Sciatic nerve (tissue), 2 donors: Measurements from ENCODE around the gene GAREM1. TPM values are rescaled to one million over a fixed set of nuclear protein-coding genes. Genes with fewer than 3 reads are reported as not detected.
A peak's percentile ranks its signal among the peaks of the same experiment; 100 is the strongest.

Source experiments
- ATAC-seq: fragments of 200-7000 bp; cut with Tn5 transposase; one replicate; pipeline ENCODE4 v1.9.1; 2020; ENCODE audit warnings: mild to moderate bottlenecking, moderate library complexity
- DNase-seq: peaks from one replicate; pipeline ENCODE4 v3.0.0-alpha.2; 2020; ENCODE audit warnings: low spot score
- intact Hi-C: fragments of 100-400 bp; cut with DNase I; formaldehyde crosslinking; loops from one replicate; pipeline ENCODE4 v1.14.2; 2022
- total RNA-seq: library from RNA; stranded (reverse); fragmentation: NEBNext Ultra II Directional; extraction: Animal tissue kit (Norgen Biotek cat#: 25700); gene quantifications from one replicate; pipeline ENCODE4 v1.2.1, GENCODE V29; 2021
- donor health status: DM: no; HTN: no; CAD: no.
- donor health status: DM: no; HTN: no; CAD: no.

Gene GAREM1
- total RNA-seq, 1 donor from 2014 or later = 29.9 TPM

- intact Hi-C loops = no loop called here
- DNase-seq (no peak), ATAC-seq (no peak)
These were observed 88.9 kb downstream of the GAREM1 start for GRCh38 chr18:32381761-32382160.

GRCh38 chr18:32380559-32380958 is 90.1 kb downstream of the GAREM1 start:
- DNase-seq (no peak), ATAC-seq (no peak)
- intact Hi-C loops = no loop called here

- DNase-seq (no peak), ATAC-seq (no peak)
- intact Hi-C loops = no loop called here
These were observed 90.8 kb downstream of the GAREM1 start for GRCh38 chr18:32379891-32380290.

- intact Hi-C loops = no loop called here
- ATAC-seq = peak; percentile 18
- no peak for DNase-seq
These were observed 92.0 kb downstream of the GAREM1 start for GRCh38 chr18:32378705-32379104.

- ATAC-seq = peak; percentile 24
- intact Hi-C loops = no loop called here
- DNase-seq = no peak
These were observed 96.7 kb downstream of the GAREM1 start for GRCh38 chr18:32373995-32374394.

DNA sequence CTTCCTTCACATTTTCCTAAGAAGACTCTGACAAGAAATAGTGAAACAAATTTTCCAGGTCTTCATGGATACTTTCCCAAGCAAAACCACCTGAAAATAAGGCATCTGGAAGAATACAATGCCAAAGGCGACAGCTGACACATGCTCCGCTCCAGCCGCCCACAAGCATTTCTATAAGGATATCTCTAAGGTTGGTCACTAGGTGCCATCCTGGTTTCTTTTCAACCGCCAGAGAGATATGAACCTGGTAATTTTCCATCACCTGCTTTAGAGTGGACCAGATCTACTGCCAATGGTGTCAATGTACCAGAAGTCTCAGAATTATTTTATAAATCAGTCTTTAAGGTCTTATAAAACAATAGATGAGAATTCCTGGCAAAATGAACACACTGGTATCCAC is 97.2 kb downstream of the GAREM1 start:
- DNase-seq (no peak), ATAC-seq (no peak)
- intact Hi-C loops = no loop called here

DNA sequence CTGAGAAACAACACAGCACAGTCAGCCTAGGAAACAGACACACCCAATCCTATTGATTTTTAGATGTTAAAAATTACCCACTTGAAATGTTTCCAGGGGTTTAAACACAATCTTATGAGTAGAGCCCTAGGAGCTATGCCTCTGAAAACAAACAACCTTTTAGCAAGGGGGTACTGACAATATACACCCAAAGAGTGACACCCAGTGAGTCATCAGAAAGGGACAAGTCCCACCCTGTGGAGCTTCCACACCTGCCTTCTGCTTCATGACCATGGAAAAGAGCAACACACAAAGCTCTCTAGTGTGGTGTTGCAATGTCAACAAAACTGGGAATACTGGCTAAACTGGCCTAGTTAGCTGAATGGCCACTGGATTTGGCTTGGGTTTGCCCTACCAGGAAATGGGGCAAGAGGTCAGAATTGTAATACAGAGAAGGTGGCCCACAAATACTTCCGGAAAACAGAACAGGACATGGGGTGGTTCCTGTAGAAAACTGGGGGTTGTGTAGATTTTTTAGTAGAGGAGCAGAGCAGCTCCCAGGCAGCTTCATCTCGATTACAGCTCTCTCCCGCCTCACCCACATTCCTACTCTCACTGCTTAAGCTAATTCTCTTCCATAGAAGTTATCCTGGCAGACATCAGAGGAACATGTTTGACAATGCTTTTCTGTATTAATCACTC is 98.2 kb downstream of the GAREM1 start:
- intact Hi-C loops = no loop called here
- DNase-seq (no peak), ATAC-seq (peak; percentile 53)

DNA sequence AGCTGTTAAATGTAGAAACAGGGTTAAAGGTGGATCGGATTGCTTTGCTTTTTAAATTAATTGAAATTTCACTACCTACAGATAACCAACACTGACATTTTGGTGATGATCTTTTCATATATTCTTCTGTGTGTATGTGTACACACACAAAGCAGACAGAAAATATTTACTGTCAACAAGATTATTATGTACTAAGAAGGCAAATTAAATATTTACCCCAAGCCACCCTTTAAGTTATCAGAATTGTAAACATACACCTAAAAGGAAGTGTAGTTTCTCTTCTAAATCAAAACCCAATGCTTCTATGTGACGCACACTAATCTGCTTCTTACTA is 98.7 kb downstream of the GAREM1 start:
- ATAC-seq = no peak
- no peak for DNase-seq
- intact Hi-C loops = no loop called here

DNA sequence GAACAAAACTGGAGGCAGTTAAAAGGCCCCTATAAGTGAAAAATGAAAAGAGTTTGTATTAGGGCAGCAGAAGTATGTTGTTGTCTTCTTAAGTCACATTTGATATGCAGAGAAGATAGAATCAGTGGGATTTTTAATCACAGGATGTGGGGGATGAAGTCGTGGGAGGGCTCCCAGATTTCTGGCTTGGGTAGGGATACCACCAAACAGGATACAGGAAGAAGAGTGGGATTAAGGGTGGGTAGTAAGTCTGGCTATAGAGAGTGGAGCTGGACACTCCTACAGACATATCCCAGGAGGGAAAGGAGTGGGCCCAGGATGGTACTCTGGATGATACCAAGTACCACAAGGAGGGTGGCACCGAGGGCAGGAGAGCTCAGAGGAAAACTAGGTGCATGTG is 99.3 kb downstream of the GAREM1 start:
- DNase-seq (no peak), ATAC-seq (no peak)
- intact Hi-C loops = no loop called here

GRCh38 chr18:32368991-32369390 is 101.7 kb downstream of the GAREM1 start:
- intact Hi-C loops = no loop called here
- DNase-seq = no peak

DNA sequence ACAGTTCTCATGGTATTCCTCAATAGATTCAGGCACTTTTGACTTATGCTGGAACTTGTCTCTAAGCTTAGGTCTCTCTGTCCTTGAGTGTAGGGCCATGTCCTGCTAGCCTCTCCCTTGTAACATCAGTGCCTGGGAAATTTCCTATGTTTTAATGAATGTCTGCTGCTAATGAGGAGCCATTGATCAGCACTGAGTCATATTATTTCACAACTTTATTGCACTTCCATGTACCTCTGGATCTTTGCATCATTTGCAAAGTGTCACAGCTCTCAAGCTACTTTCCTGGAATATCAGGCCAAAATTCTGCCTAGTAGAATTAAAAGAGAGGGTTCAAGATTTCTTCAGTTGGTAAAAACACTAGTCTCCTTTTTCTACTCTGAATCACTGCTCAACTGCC is 102.5 kb downstream of the GAREM1 start:
- DNase-seq (no peak), ATAC-seq (no peak)
- intact Hi-C loops = no loop called here

More at GRCh38 chr18:32368991-32369390, 101.7 kb downstream of the GAREM1 start:
- no peak for ATAC-seq

GRCh38 chr18:32366586-32367538 is 103.8 kb downstream of the GAREM1 start:
- intact Hi-C loops = no loop called here
- no peak for DNase-seq
- peak; percentile 44 for ATAC-seq

DNA sequence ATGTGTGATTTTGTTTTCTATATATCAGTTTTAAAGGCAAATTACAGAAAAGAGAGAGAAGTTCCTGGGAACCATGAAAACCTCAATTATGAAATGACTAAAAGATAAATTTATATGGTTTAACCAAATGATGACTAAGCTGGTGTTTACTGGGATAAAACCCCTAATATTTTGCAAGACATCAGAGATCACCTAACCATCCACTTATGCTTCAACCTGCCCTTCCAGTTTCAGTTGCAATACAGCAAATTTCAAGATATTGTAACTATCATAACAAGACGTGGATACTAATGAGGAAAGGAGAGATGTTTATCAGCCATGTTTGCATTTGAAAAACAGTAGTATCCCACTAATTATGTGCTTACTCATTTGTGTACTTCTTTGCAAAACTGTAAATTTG is 108.2 kb downstream of the GAREM1 start:
- no peak for ATAC-seq
- intact Hi-C loops = no loop called here

DNA sequence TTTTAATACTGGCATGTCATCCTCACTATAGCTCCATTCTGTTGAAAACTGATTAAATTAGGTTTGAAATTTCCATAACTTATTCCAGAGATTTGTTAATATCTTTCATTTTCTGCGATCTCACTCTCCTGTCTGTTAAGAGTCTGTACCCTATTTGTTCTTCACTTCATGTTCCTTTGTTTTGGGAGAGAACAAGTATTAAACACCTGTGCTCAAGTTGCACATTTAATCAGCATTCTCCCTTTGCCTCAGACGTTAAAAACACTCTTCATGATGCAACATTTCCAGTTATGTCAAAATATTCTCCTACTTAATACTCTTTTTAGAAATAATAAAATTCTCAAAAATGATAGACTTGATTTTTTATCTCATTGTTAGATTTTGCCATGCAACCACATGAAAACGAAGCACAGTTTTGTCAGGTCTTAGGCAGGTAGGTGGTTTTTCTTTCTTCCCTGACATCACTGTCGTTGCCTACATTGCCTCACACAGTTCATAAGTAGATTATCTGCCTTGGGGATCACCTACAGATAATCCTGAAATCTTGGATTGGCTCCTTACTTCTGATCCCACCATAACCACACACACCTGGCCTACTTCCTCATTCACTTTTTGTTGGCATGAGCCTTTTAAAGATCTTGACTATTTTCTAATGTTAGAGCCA is 109.9 kb downstream of the GAREM1 start:
- ATAC-seq (no peak), DNase-seq (no peak)
- intact Hi-C loops = no loop called here

More for the DNA sequence above, 108.2 kb downstream of the GAREM1 start:
- DNase-seq = no peak

- ATAC-seq (no peak), DNase-seq (no peak)
- intact Hi-C loops = no loop called here
These were observed 112.2 kb downstream of the GAREM1 start for GRCh38 chr18:32358529-32358928.

DNA sequence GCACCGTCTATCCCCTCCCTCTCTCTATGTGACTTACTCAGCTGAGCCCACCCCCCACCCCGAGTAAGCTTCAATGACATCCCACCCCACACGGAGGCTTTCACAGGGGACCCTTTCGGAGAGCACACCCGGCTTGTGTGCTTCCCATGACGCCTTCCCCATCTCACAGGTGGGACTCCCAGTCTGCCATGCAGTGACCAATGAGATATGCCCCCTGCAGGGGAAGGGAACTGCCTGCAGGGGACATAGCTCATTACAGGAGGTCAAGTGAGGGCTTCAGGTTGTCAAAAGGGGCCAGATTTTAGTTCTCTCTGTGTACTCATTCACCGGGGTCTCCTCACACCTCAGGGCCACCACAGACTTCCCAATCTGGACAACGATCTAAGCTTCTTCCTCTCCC is 112.6 kb downstream of the GAREM1 start:
- ATAC-seq = no peak
- intact Hi-C loops = no loop called here
- no peak for DNase-seq

GRCh38 chr18:32355896-32356295 is 114.8 kb downstream of the GAREM1 start:
- intact Hi-C loops = no loop called here
- ATAC-seq (no peak), DNase-seq (no peak)

DNA sequence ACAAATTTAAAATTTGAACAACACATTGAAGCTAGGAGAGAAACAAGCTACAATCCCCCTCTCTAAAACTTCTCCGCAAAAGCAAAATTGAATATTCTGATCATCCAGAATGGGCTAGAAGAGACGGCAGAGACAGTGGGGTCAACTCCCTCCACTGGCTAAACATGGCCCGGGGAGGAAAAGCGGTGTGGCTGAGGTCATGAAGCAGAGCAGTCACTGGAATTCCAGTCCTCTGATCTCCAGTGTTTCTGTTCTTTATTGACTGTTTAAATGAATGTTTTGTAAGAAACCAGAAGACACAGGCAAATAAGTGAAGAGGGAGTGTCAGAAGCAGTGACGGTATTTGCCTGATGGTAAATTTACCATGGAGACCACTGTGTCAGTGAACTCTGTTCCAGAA is 116.2 kb downstream of the GAREM1 start:
- no peak for DNase-seq
- intact Hi-C loops = no loop called here
- ATAC-seq = no peak

DNA sequence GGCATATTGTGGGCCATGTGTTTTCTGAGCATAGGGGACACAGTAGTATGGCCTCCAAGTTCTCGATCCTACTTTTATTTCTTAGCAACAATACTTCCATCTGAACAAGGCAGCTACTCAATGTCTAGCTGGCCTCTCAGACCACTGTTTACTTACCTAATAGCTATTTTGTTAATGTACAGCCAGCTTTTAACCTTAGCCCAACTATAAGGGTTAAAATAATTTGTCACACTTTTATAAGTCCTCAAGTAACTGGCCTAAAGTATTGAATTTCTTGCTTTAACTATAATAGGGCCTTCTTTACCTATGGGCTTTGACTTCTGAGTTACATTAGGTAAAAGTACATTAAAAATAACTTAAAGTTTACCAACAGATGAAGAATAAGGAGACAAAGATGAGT is 117.4 kb downstream of the GAREM1 start:
- no peak for DNase-seq
- intact Hi-C loops = no loop called here
- no peak for ATAC-seq

- DNase-seq (no peak), ATAC-seq (peak; percentile 73)
- intact Hi-C loops = no loop called here
These were observed 119.7 kb downstream of the GAREM1 start for GRCh38 chr18:32351032-32351431.
